HG02642 (cell line): Measurements from ENCODE around the gene ANO4.
"Not testable (repeated sequence)": the region's sequence is repeated elsewhere in the genome, so short reads cannot be mapped to it uniquely, and the experiment has no call there.

Experiments used
- ATAC-seq: cut with Tn5 transposase; IDR thresholded peaks from one replicate; pipeline ENCODE4 v1.9.1; 2021; ENCODE audit warnings: mild to moderate bottlenecking; ENCODE audit not compliant: unreplicated experiment, poor library complexity

Gene ANO4

GRCh38 chr12:100867639-100868393 is 73.2 kb downstream of the ANO4 start:
- ATAC-seq, result no peak

GRCh38 chr12:100868487-100868886 is 73.9 kb downstream of the ANO4 start:
- no peak for ATAC-seq

GRCh38 chr12:100871195-100871734 is 76.7 kb downstream of the ANO4 start:
- ATAC-seq, result no peak

- no peak for ATAC-seq
These were observed 80.6 kb downstream of the ANO4 start for GRCh38 chr12:100875156-100875555.

GRCh38 chr12:100875771-100876170 is 81.2 kb downstream of the ANO4 start:
- no peak for ATAC-seq

GRCh38 chr12:100877776-100878175 is 83.2 kb downstream of the ANO4 start:
- no peak for ATAC-seq

GRCh38 chr12:100895192-100895591 is 100.6 kb downstream of the ANO4 start:
- ATAC-seq, result no peak

GRCh38 chr12:100896192-100896591 is 101.6 kb downstream of the ANO4 start:
- ATAC-seq, result no peak

- ATAC-seq, result no peak
These were observed 102.7 kb downstream of the ANO4 start for GRCh38 chr12:100897240-100897639.

- no peak for ATAC-seq
These were observed 104.7 kb downstream of the ANO4 start for GRCh38 chr12:100899301-100899700.

GRCh38 chr12:100900808-100901207 is 106.2 kb downstream of the ANO4 start:
- ATAC-seq, result no peak

- ATAC-seq, result no peak
These were observed 106.7 kb downstream of the ANO4 start for GRCh38 chr12:100901266-100901665.

- ATAC-seq, result no peak
These were observed 109.7 kb downstream of the ANO4 start for GRCh38 chr12:100904270-100904669.

GRCh38 chr12:100908501-100908900 is 113.9 kb downstream of the ANO4 start:
- ATAC-seq, result no peak

- ATAC-seq, result no peak
These were observed 119.5 kb downstream of the ANO4 start for GRCh38 chr12:100913872-100914592.

GRCh38 chr12:100919116-100919515 is 124.5 kb downstream of the ANO4 start:
- ATAC-seq, result no peak

- no peak for ATAC-seq
These were observed 125.9 kb downstream of the ANO4 start for GRCh38 chr12:100920493-100920892.

- no peak for ATAC-seq
These were observed 132.2 kb downstream of the ANO4 start for GRCh38 chr12:100926669-100927248.

- no peak for ATAC-seq
These were observed 133.2 kb downstream of the ANO4 start for GRCh38 chr12:100927826-100928225.

GRCh38 chr12:100932571-100932970 is 138.0 kb downstream of the ANO4 start:
- no peak for ATAC-seq

GRCh38 chr12:100933531-100933930 is 139.0 kb downstream of the ANO4 start:
- ATAC-seq, result not testable (repeated sequence)
